OCI-LY3 (cell line): ENCODE results near the gene ATP2B3.

Experiments used
- CTCF ChIP-seq: fragments of 200-600, 300-600 bp; sonication (generic); IDR thresholded peaks from 2 replicates; pipeline ENCODE4 v1.5.1; 2014; ENCODE audit warnings: antibody characterized with exemption, low read length, low read depth
- EZH2phosphoT487 ChIP-seq: fragments of 200-600 bp; shearing (Covaris generic); IDR thresholded peaks from 2 replicates; pipeline ENCODE4 v1.6.1; 2018; ENCODE audit warnings: antibody characterized with exemption, mixed run types, low read depth

GRCh38 chrX:153513265-153513664 lies 4.2 kb upstream of the ATP2B3 start:
- TF ChIP-seq CTCF (no peak), EZH2phosphoT487 (no peak)
